GM21786 (cell line): Measurements from ENCODE around the gene RAPGEF4.
"Not testable (repeated sequence)": the region's sequence is repeated elsewhere in the genome, so short reads cannot be mapped to it uniquely, and the experiment has no call there.

Source experiments
- ATAC-seq: cut with Tn5 transposase; IDR thresholded peaks from one replicate; pipeline ENCODE4 v1.9.1; 2021; ENCODE audit not compliant: unreplicated experiment

The RAPGEF4 gene

DNA sequence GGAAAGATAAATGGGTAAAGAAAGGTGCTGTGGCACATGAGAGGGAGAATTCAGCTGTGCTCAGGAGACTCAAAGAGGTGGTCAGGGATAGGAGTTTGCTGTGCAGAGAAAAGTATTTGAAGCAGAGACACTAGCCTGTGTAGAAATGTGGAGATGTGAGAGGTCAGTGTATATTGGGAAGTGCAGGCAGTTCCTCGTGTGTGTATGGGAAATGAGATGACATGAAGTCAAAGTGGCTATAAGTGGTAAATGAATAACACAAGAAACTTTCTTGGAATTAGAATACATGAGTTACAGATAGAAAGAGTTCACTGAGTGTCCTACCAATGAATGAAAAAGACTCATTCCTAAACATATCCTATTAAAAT lies 351.6 kb downstream of the RAPGEF4 start:
- ATAC-seq: no peak

DNA sequence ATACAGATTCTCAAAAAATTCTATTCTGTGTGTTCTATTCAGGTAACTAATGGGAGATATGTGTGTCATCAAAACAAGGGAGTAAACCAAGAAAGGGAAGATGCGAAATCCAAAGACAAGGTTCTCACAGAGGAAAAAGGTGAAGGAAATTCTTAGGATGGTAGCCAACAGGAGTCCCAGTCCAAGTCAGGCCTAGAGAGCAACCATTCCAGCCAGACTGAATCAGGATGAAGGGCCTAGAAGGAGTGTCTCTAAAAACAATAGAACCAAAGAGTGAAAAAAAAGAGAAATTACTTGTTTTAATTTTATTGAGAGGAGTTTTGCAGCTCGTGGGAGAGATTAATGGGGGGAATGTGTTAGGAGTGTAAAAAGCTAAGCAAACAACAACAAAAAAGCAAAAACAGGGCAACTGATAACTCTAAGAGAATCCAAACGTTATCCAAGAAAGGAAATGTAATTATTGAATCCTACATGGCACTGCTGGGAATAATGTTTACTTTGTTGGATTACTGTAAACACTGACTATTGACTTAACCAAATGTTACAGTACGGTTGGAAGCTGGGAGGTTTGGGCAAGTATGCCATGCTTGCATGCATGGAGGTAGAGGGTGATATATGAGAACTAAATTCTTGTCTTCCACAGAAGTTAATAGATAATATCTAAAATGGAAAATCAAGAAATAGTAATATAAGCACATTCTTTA lies 352.3 kb downstream of the RAPGEF4 start:
- no peak for ATAC-seq

DNA sequence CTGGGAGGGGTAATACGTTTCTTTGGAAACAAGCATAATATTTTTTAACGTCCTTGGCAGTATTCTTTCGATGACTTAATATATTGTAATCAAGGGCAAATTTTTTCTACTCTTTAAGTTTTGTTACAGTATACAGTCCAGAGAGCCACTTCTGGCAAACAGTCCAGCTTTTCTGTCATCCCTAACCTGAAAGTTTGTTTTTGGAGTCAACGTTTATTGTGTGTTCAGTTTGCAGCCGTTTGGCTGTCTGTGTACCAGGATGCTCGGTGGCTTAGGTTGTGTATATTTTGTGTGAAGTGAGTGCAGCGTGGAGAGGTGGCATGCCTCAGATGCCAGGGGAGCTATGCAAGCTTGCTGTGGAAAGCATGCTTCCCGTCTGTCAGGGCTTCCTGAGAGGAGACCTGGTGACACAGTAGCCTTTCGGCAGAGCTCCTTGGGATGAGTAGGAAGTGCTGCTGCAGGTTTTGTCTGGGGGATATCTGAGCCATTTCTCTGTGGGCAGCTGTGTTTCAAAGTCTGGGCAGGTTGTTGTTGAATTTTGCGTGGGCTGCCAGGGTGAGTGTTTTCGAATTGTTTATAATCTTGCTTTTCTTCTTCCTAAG lies 354.7 kb downstream of the RAPGEF4 start:
- ATAC-seq: no peak

DNA sequence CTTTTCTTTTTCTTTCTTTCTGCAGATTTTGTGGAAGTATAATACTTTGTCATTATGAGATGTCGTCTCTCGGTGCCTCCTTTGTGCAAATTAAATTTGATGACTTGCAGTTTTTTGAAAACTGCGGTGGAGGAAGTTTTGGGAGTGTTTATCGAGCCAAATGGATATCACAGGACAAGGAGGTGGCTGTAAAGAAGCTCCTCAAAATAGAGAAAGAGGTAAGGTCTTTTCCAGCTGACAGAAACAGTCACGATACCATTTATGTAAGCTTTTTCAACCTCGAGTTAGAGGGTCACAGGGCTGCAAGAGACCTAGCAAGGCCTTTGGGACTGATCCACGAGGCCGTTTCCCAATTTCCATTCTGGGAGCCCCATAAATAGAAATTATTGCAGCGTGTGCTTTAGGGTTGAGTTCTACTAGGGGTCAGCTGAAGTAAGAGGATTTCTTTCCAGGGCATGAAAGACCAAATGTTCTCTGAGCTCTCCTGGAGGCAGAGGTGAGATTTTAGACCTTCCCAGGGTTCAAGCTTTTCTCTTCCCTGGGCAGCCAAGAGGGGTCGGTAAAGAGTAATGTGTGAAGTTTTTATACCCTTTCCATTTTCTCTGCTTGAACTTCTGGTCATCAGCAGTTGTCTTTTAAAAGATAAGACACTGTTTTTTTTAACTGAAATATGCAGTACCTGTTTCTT lies 355.5 kb downstream of the RAPGEF4 start:
- no peak for ATAC-seq

DNA sequence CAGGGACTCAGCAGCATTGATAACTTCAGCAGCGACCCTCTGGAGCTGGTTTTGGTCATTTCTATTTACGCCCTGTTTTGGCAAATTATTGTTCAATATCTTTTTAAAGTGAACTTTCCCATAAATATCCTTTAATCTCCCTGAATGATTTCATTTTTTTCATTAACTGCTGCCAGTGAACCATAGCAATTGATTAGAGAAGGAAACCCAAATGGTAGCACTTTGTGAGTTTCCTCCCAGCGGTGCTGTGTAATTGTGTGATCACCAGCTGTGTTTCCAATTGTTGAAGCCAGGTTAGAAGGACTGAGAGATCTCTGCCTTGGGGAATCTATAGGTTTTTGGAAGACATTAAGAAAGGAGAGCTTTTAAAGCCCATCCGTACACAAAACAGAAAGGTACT lies 356.3 kb downstream of the RAPGEF4 start:
- no peak for ATAC-seq

DNA sequence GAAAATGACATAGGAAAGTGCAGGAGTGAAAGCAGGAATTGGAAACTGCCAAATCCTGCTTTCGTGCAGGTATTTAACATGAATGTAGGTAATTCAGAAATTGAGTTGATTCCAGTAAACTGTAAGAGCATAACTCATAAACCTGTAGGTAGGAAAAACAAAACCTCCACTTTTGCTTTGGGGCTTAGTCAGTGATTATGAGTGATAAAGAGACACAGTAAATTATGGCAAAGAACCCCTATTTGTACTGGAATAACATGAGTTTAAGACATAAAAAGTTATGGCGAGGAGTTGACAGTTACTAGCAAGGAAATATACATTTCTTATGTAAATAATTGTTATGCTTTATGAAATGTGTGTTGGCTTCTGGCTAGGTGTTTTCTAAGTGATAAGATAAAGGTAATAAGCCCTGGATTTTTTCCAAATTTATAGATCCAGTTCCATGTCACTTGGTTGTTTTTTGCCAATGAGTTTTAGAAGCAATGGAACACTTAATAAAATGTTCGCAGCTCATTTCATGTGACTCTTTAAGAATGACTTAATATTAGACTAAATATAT lies 357.3 kb downstream of the RAPGEF4 start:
- no peak for ATAC-seq

DNA sequence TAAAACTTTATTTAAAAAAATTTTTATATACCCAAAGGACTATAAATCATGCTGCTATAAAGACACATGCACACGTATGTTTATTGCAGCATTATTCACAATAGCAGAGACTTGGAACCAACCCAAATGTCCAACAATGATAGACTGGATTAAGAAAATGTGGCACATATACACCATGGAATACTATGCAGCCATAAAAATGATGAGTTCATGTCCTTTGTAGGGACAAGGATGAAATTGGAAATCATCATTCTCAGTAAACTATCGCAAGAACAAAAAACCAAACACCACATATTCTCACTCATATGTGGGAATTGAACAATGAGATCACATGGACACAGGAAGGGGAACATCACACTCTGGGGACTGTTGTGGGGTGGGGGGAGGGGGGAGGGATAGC lies 358.0 kb downstream of the RAPGEF4 start:
- not testable (repeated sequence) for ATAC-seq

DNA sequence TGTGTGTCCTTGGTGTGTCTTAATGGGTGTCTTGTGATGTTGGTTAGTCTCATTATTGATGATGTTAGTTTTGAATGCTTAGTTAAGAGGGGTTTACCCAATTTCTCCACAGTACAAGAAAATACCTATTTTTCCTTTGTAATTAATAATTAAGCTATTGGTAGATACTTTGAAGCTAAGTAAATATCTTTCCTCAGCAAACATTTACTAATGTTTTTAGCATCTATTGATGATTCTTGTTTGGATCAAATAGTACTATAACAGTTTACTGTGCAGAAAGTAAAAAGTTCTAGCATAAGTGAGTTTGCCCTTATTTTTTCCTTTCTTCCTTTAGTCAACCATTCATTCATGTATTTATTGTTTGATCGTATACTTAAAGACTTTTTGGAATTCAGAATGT lies 359.1 kb downstream of the RAPGEF4 start:
- ATAC-seq: no peak

DNA sequence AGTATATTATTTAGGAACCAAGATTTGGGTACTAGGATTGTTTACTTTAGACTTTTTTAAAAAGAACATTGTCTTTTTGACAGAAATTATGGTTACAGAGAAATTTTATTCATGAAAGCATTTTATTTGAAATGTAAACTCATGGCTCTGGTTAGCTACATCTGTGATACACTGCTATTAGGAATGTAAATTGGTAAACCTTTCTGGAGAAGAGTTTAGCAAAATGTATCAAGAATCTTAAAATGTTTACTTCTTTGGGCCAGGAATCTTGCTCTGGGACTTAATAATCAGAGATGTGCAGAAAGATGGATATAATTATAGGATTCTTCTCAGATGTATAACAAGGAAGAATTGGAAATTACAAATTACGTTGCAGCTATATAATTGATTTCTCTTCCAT lies 359.7 kb downstream of the RAPGEF4 start:
- ATAC-seq: no peak

DNA sequence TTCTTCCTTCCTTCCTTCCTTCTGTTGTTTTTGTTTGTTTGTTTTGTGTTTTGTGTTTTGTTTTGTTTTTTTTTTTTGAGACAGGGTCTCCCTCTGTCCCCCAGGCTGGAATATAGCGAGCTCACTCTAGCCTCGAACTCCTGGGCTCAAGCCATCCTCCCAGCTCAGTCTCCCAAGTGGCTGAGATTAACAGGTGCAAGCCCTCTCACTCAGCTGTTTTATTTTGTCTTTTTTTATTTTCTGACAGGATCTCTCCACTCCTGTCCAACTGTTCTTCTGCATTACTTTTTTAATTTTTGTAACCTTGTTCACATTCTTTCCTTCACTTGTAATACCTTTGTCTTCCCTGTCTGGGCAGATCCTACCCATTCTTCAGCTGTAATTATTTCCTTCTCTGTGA lies 363.6 kb downstream of the RAPGEF4 start:
- ATAC-seq: no peak

DNA sequence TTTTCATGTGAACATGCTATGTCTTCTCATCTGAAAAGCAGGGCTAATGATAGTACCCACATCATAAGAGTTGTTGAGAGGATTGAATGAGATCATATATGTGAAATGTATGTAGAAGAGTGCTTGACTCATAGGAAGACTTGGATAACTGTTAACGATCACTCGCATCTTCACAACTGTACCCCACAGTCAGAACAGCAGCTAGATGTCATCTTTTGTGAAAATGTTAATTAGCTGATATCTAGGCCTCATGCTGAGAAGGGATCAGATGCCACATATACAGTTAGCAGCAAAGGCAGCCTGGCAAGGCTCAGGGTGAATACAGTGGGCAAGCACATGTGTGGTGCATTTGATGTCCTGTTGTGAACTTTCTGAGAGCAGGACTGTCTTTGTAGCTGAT lies 364.2 kb downstream of the RAPGEF4 start:
- ATAC-seq: no peak

DNA sequence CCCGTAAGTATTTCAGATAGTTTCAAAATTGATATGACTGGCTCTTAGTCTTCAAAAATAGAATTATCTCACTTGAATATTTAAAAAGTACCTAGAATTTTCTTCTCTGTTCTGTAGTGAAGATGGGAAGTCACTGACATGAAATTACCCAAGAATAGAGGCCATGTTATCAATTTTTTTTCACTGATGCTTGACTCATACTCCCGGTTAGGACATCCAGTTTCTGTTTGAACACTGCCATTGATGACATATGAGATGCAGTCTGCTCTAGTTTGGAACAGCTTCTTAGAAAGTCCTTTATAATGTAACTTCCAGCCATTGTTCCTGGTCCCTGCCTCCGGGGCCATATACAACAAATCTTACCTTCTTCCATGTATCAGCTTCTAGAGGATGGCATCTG lies 366.0 kb downstream of the RAPGEF4 start:
- ATAC-seq: no peak
